LNCaP clone FGC (cell line): ENCODE measurements around the gene ABCA4.

Experiments
- DNase-seq: peaks from one replicate; pipeline ENCODE4 v3.0.0-alpha.2; 2011; ENCODE audit warnings: low read depth
- H3K4me3 ChIP-seq: 2 replicates; pipeline ENCODE4 v1.5.1; 2011; ENCODE audit warnings: mild to moderate bottlenecking, low read depth, low read length, control low read depth
- TF ChIP-seq, protein P1 (sequence below): IDR thresholded peaks from 2 replicates; pipeline ENCODE4 v1.5.1; 2012; ENCODE audit warnings: mild to moderate bottlenecking; ENCODE audit not compliant: control insufficient read depth, insufficient read depth; ENCODE audit errors: extremely low read depth

The ABCA4 gene

DNA sequence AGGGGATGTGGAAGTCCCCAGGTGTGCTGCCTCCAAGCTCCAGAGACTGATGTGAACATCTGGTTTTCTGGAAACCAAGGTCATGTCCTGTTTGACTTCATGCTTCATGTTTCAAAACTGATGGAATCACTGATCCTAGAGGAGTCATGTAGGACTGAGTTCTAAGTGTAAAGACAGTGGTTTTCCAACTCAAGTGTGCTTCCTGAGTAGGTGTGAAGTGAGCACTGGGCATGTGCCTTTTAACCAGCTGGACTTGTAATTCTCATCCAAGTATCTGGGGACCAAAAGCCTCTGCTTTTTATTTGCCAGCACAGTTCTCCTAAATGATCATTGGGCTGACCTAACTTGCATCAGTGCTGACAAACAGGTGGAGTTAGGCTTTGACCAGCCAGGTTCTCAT is 36.9 kb downstream of the ABCA4 start:
- DNase-seq: no peak
- TF ChIP-seq, protein P1, sequence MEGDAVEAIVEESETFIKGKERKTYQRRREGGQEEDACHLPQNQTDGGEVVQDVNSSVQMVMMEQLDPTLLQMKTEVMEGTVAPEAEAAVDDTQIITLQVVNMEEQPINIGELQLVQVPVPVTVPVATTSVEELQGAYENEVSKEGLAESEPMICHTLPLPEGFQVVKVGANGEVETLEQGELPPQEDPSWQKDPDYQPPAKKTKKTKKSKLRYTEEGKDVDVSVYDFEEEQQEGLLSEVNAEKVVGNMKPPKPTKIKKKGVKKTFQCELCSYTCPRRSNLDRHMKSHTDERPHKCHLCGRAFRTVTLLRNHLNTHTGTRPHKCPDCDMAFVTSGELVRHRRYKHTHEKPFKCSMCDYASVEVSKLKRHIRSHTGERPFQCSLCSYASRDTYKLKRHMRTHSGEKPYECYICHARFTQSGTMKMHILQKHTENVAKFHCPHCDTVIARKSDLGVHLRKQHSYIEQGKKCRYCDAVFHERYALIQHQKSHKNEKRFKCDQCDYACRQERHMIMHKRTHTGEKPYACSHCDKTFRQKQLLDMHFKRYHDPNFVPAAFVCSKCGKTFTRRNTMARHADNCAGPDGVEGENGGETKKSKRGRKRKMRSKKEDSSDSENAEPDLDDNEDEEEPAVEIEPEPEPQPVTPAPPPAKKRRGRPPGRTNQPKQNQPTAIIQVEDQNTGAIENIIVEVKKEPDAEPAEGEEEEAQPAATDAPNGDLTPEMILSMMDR: no peak
- H3K4me3 ChIP-seq: no peak overlapping the region

DNA sequence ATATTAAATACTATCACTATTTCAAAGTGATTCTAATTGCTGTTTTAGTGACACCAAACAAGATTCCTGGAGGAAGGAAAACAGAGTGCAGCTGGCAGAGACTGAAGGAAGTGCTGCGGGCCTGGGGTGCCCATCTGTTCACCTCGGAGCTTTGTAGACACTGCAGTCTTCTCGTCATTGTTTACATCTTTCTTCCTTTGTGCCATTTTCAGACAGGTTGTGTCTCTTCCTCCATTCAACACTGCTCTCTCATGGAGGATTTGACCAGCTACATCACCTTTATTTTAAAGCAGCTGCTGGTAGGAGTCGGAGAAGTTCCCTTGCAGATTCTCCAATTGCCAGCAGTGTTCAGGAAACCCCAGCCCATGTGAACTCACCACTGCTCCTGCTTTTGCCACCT is 37.3 kb downstream of the ABCA4 start:
- DNase-seq: no peak
- TF ChIP-seq, protein P1: no peak
- H3K4me3 ChIP-seq: no peak overlapping the region

DNA sequence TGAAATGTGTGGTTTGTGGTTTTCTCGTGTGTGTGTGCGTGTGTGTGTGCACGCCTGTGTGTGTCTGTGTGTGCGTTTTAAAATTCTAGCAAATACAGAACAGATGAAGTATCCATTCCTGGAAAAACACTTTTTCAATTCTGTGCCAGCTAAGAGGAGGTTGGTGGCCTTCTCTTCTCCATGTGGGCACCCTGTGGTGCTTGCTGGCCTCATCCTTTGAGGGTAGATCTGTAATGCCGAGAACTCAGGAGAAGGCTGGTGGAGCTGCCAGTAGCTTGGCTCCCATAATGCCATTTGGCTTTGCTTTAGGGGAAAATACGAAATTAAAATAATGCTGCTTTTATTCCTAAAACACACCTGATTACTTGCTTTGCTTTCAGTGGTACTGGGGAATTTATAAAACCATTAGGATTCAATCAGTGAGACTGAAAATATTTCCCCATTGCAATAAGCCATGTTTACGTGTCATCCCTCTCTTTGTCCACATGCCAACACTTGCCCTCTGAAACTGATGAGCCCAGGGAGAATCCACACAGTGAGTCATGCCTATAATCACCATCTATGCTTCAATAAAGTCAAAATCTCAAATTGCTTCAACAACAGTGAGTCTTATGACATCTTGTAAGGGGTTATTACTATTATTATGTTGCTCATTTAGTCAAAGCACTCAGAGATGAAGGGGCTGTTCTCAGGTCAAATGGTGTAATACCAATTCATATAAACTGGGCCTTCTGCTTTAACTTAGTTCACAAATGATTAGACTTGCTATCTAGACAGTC is 39.2 kb downstream of the ABCA4 start:
- no peak for DNase-seq
- no peak overlapping the region for H3K4me3 ChIP-seq
- TF ChIP-seq, protein P1: no peak

DNA sequence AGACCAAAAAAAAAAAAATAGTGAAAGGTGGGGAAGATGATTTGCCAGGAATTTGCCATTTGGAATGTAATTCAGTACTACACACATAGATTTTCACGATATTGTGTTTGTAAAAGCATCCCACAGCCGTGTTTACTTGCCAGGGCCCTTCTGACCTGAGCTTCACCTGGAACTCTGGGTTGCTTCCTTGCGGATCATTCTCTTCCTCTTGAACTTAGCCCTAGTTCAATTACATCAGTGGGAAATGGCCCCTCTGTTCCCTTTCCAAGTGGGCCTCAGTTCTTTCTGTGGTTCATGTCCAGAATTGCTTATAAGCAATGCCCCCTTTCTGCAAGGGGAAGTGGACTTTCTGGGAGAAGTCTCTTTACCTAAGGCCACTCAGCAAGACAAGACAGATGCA is 41.0 kb downstream of the ABCA4 start:
- DNase-seq: no peak
- TF ChIP-seq, protein P1: no peak
- H3K4me3 ChIP-seq: no peak overlapping the region

DNA sequence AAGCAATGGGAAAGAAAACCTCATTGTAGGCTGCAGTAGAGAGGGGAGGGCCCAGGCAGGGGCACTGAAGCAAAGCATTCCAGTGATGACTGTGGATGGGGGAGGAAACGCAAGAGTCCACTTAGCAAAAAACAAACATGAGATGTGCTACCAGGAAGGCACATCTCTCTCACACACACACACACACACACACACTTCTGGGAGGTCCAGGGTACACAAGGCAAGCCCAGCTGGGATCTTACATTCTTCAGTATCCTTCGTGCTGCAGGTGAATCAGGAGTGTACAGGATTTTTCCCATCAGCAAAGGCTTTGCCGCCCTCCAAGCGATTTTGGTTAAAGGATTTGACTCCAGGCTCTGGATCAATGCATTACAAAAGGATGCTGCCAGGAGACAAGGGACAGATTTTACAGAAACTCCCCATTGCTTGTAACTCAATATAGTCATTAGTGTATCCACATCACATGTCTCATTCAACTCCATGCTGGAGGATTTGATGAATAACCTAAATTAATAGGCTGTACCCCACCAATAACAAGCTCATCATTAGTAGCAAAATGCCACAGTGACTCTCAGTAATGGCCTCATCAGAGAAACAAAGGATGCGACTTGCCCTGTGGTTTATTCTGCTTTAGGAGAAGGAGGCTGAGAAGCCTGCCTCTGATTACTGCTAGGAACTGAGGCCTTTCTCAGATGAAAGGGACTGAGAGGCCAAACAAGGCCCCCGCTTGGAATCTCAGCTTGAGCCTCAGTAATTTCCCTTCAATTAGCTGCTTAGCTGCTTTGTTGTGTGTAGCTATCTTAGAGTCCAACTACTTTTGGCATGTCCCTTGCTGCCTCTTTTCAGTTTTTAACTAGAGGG is 41.6 kb downstream of the ABCA4 start:
- H3K4me3 ChIP-seq: no peak overlapping the region
- TF ChIP-seq, protein P1: no peak
- no peak for DNase-seq

DNA sequence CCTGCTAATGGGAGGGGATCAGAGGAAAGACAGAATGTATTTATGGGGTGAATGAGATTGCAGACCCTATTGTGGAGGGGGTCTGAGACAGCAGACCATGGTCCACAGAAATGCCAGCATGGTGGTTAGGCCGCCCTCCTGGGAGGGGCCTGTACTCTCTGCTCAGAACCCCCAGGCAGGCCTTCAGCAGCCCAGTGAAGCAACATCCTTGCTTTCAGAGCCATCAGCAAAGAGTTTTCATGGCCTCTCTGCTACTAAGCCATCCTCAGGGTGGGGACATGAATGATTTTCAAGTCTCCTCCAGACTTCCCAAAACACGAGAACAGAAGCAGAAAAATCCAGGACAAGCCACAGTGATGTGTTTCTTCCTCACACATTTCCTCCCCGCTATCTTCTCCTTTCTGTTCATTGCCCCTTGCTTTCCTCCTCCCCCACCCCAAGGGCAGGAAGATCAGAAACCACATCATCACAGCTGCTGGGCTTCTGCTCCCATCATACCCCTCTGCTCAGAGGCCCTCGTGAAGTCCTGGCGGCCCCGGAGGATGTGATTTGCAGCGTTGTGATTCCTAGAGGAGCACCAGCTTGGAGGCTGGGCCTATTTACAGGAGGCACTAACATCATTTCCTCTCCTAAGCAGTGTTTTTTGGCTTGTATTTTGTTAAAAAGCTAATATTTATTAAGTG is 48.0 kb downstream of the ABCA4 start:
- TF ChIP-seq, protein P1: no peak
- H3K4me3 ChIP-seq: no peak overlapping the region
- no peak for DNase-seq
